Astrocyte of the spinal cord (primary cell): ENCODE data around the gene RANBP9.

Experiments
- DNase-seq: peaks from one replicate; pipeline ENCODE4 v3.0.0; 2011; ENCODE audit warnings: low read depth, low spot score
- H3K4me3 ChIP-seq: 2 replicates; pipeline ENCODE4 v1.5.1; 2011; ENCODE audit warnings: low read depth, mild to moderate bottlenecking, low read length, moderate library complexity
- in situ Hi-C: cut with HindIII; loops from 2 replicates; pipeline ENCODE4 v1.10.0; 2017; ENCODE audit warnings: low sequenced_read_pairs
- TF ChIP-seq, protein P1 (sequence below): IDR thresholded peaks from 2 replicates; pipeline ENCODE4 v1.5.1; 2012; ENCODE audit warnings: low read depth, mild to moderate bottlenecking, low read length, inconsistent platforms

Gene RANBP9

DNA sequence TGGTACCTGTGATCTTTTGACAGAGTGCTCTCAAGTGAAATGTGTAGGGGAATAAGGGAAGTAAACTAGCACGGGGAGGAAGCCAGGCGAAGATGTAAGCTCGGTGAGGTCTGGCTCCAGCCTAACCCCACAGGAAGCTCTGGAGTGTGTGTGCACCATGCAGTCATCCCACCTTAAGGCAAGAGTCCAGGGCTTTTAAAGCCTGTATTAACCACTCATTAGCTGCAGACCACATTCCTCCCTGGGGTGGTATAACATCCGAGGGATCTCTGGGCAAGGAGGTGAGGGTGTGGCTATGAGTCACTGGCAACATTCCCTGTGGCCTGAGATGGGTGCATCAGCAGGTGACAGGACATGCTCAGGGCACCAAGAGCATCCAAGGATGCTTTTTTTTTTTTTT, 12.5 kb upstream of the RANBP9 start:
- in situ Hi-C loops, result no loop called here
- H3K4me3 ChIP-seq, result no peak overlapping the region
- TF ChIP-seq, protein P1, sequence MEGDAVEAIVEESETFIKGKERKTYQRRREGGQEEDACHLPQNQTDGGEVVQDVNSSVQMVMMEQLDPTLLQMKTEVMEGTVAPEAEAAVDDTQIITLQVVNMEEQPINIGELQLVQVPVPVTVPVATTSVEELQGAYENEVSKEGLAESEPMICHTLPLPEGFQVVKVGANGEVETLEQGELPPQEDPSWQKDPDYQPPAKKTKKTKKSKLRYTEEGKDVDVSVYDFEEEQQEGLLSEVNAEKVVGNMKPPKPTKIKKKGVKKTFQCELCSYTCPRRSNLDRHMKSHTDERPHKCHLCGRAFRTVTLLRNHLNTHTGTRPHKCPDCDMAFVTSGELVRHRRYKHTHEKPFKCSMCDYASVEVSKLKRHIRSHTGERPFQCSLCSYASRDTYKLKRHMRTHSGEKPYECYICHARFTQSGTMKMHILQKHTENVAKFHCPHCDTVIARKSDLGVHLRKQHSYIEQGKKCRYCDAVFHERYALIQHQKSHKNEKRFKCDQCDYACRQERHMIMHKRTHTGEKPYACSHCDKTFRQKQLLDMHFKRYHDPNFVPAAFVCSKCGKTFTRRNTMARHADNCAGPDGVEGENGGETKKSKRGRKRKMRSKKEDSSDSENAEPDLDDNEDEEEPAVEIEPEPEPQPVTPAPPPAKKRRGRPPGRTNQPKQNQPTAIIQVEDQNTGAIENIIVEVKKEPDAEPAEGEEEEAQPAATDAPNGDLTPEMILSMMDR, result no peak
- DNase-seq, result no peak

DNA sequence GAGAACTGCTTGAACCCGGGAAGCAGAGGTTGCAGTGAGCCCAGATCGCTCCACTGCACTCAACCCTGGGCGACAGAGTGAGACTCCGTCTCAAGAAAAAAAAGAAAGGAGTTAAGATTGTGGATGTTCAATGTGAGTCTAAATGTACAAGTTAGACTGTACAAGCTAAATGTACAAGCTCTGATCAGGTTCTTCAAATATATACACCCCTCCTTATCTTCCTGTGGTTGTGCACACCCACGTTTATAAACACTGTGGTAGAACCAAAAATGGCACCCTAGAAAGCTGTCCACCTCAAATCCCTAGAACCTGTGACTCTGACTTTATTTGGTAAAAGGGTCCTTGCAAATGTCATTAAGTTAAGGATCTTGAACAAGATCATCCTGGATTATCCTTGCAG, 11.2 kb upstream of the RANBP9 start:
- in situ Hi-C loops, result no loop called here
- H3K4me3 ChIP-seq, result no peak overlapping the region
- DNase-seq, result no peak
- TF ChIP-seq, protein P1, result no peak

DNA sequence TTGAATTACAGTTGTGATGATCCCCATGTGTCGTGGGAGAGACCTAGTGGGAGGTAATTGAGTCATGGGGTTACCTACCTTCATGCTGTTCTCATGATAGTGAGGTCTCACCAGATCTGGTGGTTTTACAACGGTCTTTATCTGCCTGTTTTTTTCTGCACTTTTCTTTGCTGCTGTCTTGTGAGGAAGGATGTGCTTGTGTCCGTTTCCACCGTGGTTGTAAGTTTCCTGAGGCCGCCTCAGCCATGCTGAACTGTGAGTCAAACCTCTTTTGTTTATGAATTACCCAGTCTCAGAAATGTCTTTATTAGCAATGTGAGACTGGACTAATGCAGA, 6.5 kb upstream of the RANBP9 start:
- in situ Hi-C loops, result no loop called here
- TF ChIP-seq, protein P1, result no peak
- no peak overlapping the region for H3K4me3 ChIP-seq
- DNase-seq, result no peak

DNA sequence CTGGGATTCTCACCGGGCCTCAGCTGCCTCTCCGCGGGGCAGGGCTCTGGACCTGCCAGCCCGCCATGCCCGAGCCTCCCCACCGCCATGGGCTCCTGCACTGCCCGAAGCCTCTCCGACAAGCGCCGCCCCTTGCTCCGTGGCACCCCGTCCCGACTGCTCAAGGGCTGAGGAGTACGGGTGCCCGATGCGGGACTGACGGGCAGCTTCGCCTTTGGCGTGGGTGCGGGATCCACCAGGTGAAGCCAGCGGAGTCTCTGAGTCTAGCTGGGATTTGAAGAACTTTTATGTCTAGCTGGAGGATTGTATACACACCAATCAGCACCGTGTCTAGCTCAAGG, 5.3 kb upstream of the RANBP9 start:
- no peak for DNase-seq
- H3K4me3 ChIP-seq, result no peak overlapping the region
- TF ChIP-seq, protein P1, result no peak
- in situ Hi-C loops, result no loop called here

DNA sequence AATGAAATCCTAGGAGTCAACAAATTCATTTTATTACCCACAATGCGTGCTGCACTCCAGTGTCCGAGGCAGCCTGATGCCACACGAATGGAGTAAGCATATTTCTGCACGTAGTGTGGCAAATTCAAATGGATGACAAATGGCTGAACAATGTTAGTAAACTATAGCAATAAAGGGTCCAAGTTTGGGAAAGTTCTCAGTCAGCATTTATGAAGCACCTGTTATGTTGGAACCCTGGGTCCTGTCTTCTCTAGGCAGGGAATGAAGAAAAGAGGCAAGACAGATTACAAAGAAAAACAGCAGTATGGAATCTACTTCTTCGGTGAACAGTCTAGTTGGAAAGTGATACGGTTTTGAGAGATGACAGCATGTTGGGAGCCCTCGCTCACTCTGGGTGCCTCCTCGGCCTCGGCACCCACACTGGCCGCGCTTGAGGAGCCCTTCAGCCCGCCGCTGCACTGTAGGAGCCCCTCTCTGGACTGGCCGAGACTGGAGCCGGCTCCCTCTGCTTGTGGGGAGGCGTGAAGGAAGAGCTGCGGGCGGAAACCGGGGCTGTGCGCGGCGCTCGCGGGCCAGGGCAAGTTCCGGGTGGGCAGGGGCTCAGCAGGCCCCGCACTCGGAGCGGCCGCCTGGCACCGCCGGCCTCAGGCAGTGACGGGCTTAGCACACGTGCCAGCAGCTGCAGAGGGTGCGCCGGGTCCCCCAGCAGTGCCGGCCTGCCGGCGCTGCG, 4.8 kb upstream of the RANBP9 start:
- TF ChIP-seq, protein P1, result no peak
- no peak overlapping the region for H3K4me3 ChIP-seq
- no peak for DNase-seq
- in situ Hi-C loops, result no loop called here

DNA sequence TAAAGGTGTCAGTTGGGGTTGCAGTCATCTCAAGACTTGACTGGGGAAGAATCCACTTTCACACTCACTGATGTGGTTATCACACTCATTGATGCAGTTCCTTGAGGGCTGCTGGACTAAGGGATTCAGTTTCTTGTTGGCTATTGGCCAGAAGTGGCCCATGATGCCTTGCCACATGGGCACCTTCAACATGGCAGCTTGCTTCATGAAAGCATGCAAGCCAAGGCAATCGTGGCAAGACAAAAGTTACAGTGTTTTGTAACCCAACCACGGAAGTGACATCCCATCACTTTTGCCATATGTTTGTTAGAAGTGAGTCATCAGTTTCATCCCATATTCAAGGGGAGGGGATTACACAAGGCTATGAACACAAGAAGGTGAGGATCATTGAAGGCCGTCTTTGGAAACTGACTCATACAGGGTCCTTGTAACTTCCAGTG, 3.8 kb upstream of the RANBP9 start:
- DNase-seq, result no peak
- no peak overlapping the region for H3K4me3 ChIP-seq
- in situ Hi-C loops, result no loop called here
- TF ChIP-seq, protein P1, result no peak

DNA sequence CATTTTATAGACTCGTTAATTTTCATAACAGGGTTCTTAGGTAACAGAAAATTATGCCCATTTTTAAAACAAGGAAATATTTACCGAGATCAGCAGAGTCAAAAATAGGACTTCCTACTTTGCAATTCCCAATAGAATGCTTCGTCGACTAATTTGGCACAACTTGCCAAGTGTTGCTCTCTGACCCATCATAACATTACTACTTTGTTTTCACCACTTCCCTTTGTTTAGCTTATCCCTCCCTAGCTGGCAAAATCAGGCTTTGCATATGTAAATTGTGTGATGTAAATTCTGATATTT, 914 bp upstream of the RANBP9 start:
- in situ Hi-C loops, result no loop called here
- no peak for DNase-seq
- H3K4me3 ChIP-seq, result peak overlapping the region; percentile 75
- TF ChIP-seq, protein P1, result no peak
